GM10266 (cell line): ENCODE results near the gene TNN.

Source experiments
- DNase-seq: peaks from one replicate; pipeline ENCODE4 v3.0.0; 2012; ENCODE audit errors: extremely low spot score
- TF ChIP-seq, protein P1 (sequence below): IDR thresholded peaks from 2 replicates; pipeline ENCODE4 v1.5.1; 2012; ENCODE audit warnings: mild to moderate bottlenecking, low read depth; ENCODE audit not compliant: control insufficient read depth, insufficient read depth; ENCODE audit errors: missing control alignments

TNN gene

DNA sequence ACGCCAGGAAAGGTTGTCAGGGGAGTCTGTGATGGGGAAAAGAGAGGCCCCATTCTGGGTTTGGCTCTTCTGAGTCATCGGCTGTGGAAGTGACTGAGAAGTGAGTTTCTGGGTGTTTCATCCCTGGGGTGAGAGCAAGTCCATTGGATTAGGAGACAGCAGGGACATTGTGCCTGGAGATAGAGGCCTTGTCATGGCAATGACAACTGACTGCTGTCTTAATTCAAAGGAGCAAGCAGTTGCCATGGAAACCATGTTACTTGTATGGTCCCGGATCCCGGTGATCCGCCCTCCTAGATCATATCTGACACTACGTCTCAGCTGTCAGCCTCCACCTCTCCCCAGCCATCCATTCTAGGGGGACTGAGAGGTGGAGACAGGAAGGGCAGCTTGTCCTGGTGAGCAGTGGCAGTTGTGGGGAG, 90.5 kb downstream of the TNN start:
- DNase-seq: no peak
- TF ChIP-seq, protein P1, sequence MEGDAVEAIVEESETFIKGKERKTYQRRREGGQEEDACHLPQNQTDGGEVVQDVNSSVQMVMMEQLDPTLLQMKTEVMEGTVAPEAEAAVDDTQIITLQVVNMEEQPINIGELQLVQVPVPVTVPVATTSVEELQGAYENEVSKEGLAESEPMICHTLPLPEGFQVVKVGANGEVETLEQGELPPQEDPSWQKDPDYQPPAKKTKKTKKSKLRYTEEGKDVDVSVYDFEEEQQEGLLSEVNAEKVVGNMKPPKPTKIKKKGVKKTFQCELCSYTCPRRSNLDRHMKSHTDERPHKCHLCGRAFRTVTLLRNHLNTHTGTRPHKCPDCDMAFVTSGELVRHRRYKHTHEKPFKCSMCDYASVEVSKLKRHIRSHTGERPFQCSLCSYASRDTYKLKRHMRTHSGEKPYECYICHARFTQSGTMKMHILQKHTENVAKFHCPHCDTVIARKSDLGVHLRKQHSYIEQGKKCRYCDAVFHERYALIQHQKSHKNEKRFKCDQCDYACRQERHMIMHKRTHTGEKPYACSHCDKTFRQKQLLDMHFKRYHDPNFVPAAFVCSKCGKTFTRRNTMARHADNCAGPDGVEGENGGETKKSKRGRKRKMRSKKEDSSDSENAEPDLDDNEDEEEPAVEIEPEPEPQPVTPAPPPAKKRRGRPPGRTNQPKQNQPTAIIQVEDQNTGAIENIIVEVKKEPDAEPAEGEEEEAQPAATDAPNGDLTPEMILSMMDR: no peak

DNA sequence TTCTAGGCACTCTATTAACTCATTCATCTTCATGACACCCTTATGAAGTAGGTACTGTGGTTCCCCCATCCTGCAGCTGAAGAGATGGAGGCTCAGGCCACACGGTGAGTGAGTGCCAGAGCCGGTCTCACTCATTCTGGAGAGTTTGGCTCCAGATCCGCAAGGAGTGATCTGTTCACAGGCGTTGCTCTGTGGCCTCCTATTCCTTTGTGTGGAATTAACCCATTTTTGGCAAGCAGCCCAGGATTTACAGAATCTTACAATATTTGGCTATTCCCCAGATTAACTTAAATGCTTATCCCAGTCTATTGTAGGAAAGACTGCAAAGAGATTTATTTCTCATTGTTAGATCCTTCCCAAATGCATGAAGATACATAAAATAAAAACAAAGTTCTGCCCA, 95.3 kb downstream of the TNN start:
- TF ChIP-seq, protein P1: no peak
- no peak for DNase-seq

DNA sequence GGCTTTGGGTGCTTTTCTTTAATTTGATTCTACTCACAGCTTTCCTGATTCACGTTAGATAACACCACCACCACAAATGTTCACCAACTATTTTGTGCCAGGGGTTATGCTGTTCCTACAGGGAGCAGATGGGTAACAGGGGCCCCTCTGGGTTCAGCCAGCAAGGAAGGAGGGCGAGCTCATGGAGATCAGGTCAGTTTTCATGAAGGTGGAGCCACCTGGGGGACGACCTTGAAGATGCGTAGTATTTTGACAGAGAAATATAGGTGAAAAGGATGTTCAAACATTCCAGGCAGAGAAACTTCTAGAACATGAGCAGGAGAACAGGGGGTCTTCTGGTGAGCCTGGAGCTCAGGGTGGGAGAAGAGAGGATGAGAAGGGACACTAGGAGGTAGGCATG, 96.1 kb downstream of the TNN start:
- no peak for DNase-seq
- TF ChIP-seq, protein P1: no peak

DNA sequence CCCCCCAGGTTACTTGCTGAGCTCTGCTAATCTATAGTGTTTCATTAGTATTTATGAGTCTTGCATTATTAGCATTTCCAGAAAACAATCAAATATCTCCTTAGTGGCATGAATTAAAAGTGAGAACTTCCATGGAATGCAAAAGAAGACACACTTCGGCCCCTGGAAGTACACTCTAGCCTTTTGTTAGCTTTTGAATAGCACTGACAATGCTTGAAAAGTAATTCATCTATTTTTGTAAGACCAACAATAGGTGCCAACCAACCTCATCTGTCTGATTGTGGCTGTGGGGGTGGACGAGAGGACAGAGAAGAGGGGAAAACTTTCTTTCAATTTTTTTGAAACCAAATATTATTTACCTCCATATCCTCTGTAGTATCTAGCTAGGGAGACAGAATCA, 97.1 kb downstream of the TNN start:
- DNase-seq: no peak
- TF ChIP-seq, protein P1: no peak

DNA sequence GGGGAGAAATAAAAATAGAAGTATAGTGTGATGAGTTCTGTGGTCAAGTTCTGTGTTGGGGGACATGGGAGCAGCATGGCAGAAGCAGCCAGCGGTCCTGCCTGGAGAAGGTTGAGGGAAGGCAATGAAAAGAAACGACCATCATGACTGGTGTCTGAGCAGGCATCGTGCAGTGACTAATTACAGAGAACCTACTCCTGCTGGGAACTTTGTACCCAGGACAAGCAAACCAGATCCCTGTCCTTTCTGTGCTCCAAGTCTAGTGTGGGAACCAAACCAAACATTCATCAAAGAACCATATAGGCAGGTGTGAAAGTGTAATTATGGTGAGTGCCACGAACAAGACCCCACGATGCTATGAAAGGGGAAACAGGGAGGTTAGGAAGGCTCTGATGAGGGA, 99.1 kb downstream of the TNN start:
- TF ChIP-seq, protein P1: no peak
- no peak for DNase-seq

DNA sequence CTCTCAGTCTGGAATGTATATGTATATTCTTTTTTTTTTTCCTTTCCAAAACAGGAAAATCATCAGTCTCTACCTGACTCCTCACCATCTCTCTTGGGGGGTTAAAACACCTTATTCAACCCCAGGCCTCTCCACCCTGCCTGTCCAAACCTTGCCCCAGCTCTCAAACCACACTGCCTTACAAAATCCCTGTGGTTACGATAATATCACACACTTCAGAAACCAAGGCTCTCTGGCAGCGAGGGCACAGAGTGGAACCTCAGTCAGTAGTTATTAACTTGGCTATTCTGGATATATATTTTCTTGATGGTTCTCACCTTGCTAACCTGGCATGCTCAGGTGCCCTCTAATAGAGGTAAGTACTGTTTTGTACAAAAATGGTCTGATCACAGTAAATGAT, 100.2 kb downstream of the TNN start:
- TF ChIP-seq, protein P1: no peak

DNA sequence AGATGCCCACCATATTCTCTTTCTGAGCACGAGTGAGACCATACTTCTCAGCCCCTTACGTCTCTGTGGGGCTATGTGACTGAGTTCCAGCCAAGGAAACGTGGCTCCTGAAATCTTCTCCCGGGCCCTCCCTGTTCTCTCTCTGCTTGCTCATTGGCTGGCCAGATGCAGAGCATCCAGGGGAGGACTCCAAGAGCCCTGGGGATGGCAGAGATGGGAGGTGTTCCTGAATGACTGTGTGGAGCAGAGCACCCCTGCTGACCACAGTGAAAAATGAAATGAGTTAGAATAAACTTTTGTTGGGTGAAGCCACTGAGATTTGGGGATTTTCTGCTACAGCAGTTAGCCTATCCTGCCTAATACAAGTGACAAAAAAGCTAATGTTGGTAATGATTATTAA, 101.1 kb downstream of the TNN start:
- DNase-seq: no peak
- TF ChIP-seq, protein P1: no peak

More for the DNA sequence above, 100.2 kb downstream of the TNN start:
- DNase-seq: no peak
